K562 (cell line): ENCODE data around the gene EGR4. TPM values are rescaled to one million over a fixed set of nuclear protein-coding genes. Genes with fewer than 3 reads are reported as not detected.

Experiments used
- polyA plus RNA-seq, 8 experiments: library from polyadenylated mRNA; depleted of rRNA in 4 of 8; stranded (reverse) in 5 of 8; unstranded in 3 of 8; fragments of >200 nt; fragmentation: Nextera tagmentation in 2 of 8; fragmentation: Illumina TruSeq in 1 of 8; extraction: Ambion mirVana in 2 of 8; extraction: Trizol in 1 of 8; gene quantifications; 2 replicates each; pipeline versions ENCODE4 v1.2.1 to v1.2.3, GENCODE V29; 2011 to 2014; ENCODE audit warnings: inconsistent platforms in 1 of 8, missing spikeins in 1 of 8
- small RNA-seq: library from RNA; depleted of rRNA; stranded (forward); fragments of <200 nt; gene quantifications from one replicate; pipeline ENCODE3, GENCODE V24; 2014
- total RNA-seq, 7 experiments: library from RNA; depleted of rRNA in 6 of 7; stranded (reverse); fragments of >200 nt in 6 of 7; fragmentation: Illumina TruSeq in 2 of 7; extraction: Trizol in 2 of 7; gene quantifications; 2 replicates each; pipeline versions ENCODE4 v1.2.1 to v1.2.3, GENCODE V29; 2011 to 2021; ENCODE audit warnings: low replicate concordance in 1 of 7

EGR4 gene
- total and polyA plus RNA-seq, 9 of the 15 experiments (the other 6 are each of a cell fraction or from before 2014, with no cell fraction given) = not detected

Small RNA genes within 50 kb of the gene (small RNA-seq; reads per million reads assigned to genes)
- gene RNU6-111P = not detected

Other genes starting within 250 kb of the EGR4 start
Only the 7 nearest of the 8 such genes appear.
- gene RAB11FIP5, start 180.6 kb downstream of the EGR4 start, total RNA-seq (2014; rRNA removed) = 5.7 and 7.0 TPM in 2 replicates
- gene RAB11FIP5, start 180.6 kb downstream of the EGR4 start, total RNA-seq (2014; rRNA removed; fragmentation: Illumina TruSeq; extraction: Trizol) = 6.7 and 6.8 TPM in 2 replicates
- gene RAB11FIP5, start 180.6 kb downstream of the EGR4 start, total RNA-seq (2015; rRNA removed; fragmentation: Illumina TruSeq; extraction: Trizol) = 3.4 and 3.7 TPM in 2 replicates
- 8.6 and 9.1 TPM in 2 replicates for gene RAB11FIP5, start 180.6 kb downstream of the EGR4 start, total RNA-seq (2021)
- gene RAB11FIP5, start 180.6 kb downstream of the EGR4 start, polyA plus RNA-seq (2011; rRNA removed) = 11.3 and 14.4 TPM in 2 replicates
- 8.0 and 8.3 TPM in 2 replicates for gene RAB11FIP5, start 180.6 kb downstream of the EGR4 start, polyA plus RNA-seq (2014; fragmentation: Illumina TruSeq; extraction: Trizol)
- gene RAB11FIP5, start 180.6 kb downstream of the EGR4 start, polyA plus RNA-seq (2014; fragmentation: Nextera tagmentation; extraction: Ambion mirVana) = 1 to 10 TPM; 1.7 TPM
- 5.7 and 6.4 TPM in 2 replicates for gene RAB11FIP5, start 180.6 kb downstream of the EGR4 start, polyA plus RNA-seq (2014; rRNA removed)
- gene NOTO, start 91.0 kb downstream of the EGR4 start, total RNA-seq (2014; rRNA removed) = not detected in 2 replicates
- gene NOTO, start 91.0 kb downstream of the EGR4 start, total RNA-seq (2014; rRNA removed; fragmentation: Illumina TruSeq; extraction: Trizol) = not detected in 2 replicates
- gene NOTO, start 91.0 kb downstream of the EGR4 start, total RNA-seq (2015; rRNA removed; fragmentation: Illumina TruSeq; extraction: Trizol) = not detected in 2 replicates
- not detected in 2 replicates for gene NOTO, start 91.0 kb downstream of the EGR4 start, total RNA-seq (2021)
- gene NOTO, start 91.0 kb downstream of the EGR4 start, polyA plus RNA-seq (2011; rRNA removed) = not detected in 2 replicates
- gene NOTO, start 91.0 kb downstream of the EGR4 start, polyA plus RNA-seq (2014; fragmentation: Illumina TruSeq; extraction: Trizol) = not detected in 2 replicates
- not detected for gene NOTO, start 91.0 kb downstream of the EGR4 start, polyA plus RNA-seq (2014; fragmentation: Nextera tagmentation; extraction: Ambion mirVana)
- gene NOTO, start 91.0 kb downstream of the EGR4 start, polyA plus RNA-seq (2014; rRNA removed) = not detected in 2 replicates
- gene SMYD5, start 79.3 kb downstream of the EGR4 start, total RNA-seq (2014; rRNA removed) = 32.0 and 39.5 TPM in 2 replicates
- 27.8 and 30.7 TPM in 2 replicates for gene SMYD5, start 79.3 kb downstream of the EGR4 start, total RNA-seq (2014; rRNA removed; fragmentation: Illumina TruSeq; extraction: Trizol)
- gene SMYD5, start 79.3 kb downstream of the EGR4 start, total RNA-seq (2015; rRNA removed; fragmentation: Illumina TruSeq; extraction: Trizol) = 34.7 and 37.2 TPM in 2 replicates
- gene SMYD5, start 79.3 kb downstream of the EGR4 start, total RNA-seq (2021) = 43.4 and 44.4 TPM in 2 replicates
- gene SMYD5, start 79.3 kb downstream of the EGR4 start, polyA plus RNA-seq (2011; rRNA removed) = 32.8 and 46.7 TPM in 2 replicates
- gene SMYD5, start 79.3 kb downstream of the EGR4 start, polyA plus RNA-seq (2014; fragmentation: Illumina TruSeq; extraction: Trizol) = 49.9 and 56.8 TPM in 2 replicates
- 10 to 100 TPM; 11.4 to 20.8 TPM for gene SMYD5, start 79.3 kb downstream of the EGR4 start, polyA plus RNA-seq (2014; fragmentation: Nextera tagmentation; extraction: Ambion mirVana)
- gene SMYD5, start 79.3 kb downstream of the EGR4 start, polyA plus RNA-seq (2014; rRNA removed) = 31.7 and 51.6 TPM in 2 replicates
- gene PRADC1, start 60.3 kb downstream of the EGR4 start, total RNA-seq (2014; rRNA removed) = 43.1 and 47.4 TPM in 2 replicates
- 26.1 and 32.9 TPM in 2 replicates for gene PRADC1, start 60.3 kb downstream of the EGR4 start, total RNA-seq (2014; rRNA removed; fragmentation: Illumina TruSeq; extraction: Trizol)
- 33.8 and 33.9 TPM in 2 replicates for gene PRADC1, start 60.3 kb downstream of the EGR4 start, total RNA-seq (2015; rRNA removed; fragmentation: Illumina TruSeq; extraction: Trizol)
- gene PRADC1, start 60.3 kb downstream of the EGR4 start, total RNA-seq (2021) = 36.3 and 41.2 TPM in 2 replicates
- 23.3 and 34.2 TPM in 2 replicates for gene PRADC1, start 60.3 kb downstream of the EGR4 start, polyA plus RNA-seq (2011; rRNA removed)
- 36.1 and 38.5 TPM in 2 replicates for gene PRADC1, start 60.3 kb downstream of the EGR4 start, polyA plus RNA-seq (2014; fragmentation: Illumina TruSeq; extraction: Trizol)
- gene PRADC1, start 60.3 kb downstream of the EGR4 start, polyA plus RNA-seq (2014; fragmentation: Nextera tagmentation; extraction: Ambion mirVana) = 10 to 100 TPM in 1 of 2 experiments, 1 to 10 TPM in 1; 7.3 to 10.7 TPM
- gene PRADC1, start 60.3 kb downstream of the EGR4 start, polyA plus RNA-seq (2014; rRNA removed) = 40.9 and 43.1 TPM in 2 replicates
- 638 and 695 TPM in 2 replicates for gene CCT7, start 59.2 kb downstream of the EGR4 start, total RNA-seq (2014; rRNA removed)
- gene CCT7, start 59.2 kb downstream of the EGR4 start, total RNA-seq (2014; rRNA removed; fragmentation: Illumina TruSeq; extraction: Trizol) = 579 and 592 TPM in 2 replicates
- 599 and 679 TPM in 2 replicates for gene CCT7, start 59.2 kb downstream of the EGR4 start, total RNA-seq (2015; rRNA removed; fragmentation: Illumina TruSeq; extraction: Trizol)
- gene CCT7, start 59.2 kb downstream of the EGR4 start, total RNA-seq (2021) = 647 and 659 TPM in 2 replicates
- 366 and 847 TPM in 2 replicates for gene CCT7, start 59.2 kb downstream of the EGR4 start, polyA plus RNA-seq (2011; rRNA removed)
- gene CCT7, start 59.2 kb downstream of the EGR4 start, polyA plus RNA-seq (2014; fragmentation: Illumina TruSeq; extraction: Trizol) = 833 and 856 TPM in 2 replicates
- 100 to 1,000 TPM; 326 to 587 TPM for gene CCT7, start 59.2 kb downstream of the EGR4 start, polyA plus RNA-seq (2014; fragmentation: Nextera tagmentation; extraction: Ambion mirVana)
- 625 and 697 TPM in 2 replicates for gene CCT7, start 59.2 kb downstream of the EGR4 start, polyA plus RNA-seq (2014; rRNA removed)
- 3.5 and 4.8 TPM in 2 replicates for gene FBXO41, start 9.1 kb downstream of the EGR4 start, total RNA-seq (2014; rRNA removed)
- 1.5 and 1.9 TPM in 2 replicates for gene FBXO41, start 9.1 kb downstream of the EGR4 start, total RNA-seq (2014; rRNA removed; fragmentation: Illumina TruSeq; extraction: Trizol)
- gene FBXO41, start 9.1 kb downstream of the EGR4 start, total RNA-seq (2015; rRNA removed; fragmentation: Illumina TruSeq; extraction: Trizol) = 1.4 and 1.9 TPM in 2 replicates
- 7.7 and 8.2 TPM in 2 replicates for gene FBXO41, start 9.1 kb downstream of the EGR4 start, total RNA-seq (2021)
- gene FBXO41, start 9.1 kb downstream of the EGR4 start, polyA plus RNA-seq (2011; rRNA removed) = 5.5 and 6.1 TPM in 2 replicates
- 4.1 and 4.4 TPM in 2 replicates for gene FBXO41, start 9.1 kb downstream of the EGR4 start, polyA plus RNA-seq (2014; fragmentation: Illumina TruSeq; extraction: Trizol)
- under 1 TPM; 0.21 to 0.36 TPM for gene FBXO41, start 9.1 kb downstream of the EGR4 start, polyA plus RNA-seq (2014; fragmentation: Nextera tagmentation; extraction: Ambion mirVana)
- 6.8 and 7.1 TPM in 2 replicates for gene FBXO41, start 9.1 kb downstream of the EGR4 start, polyA plus RNA-seq (2014; rRNA removed)
- 16.5 and 17.7 TPM in 2 replicates for gene ALMS1, start 92.3 kb upstream of the EGR4 start, total RNA-seq (2014; rRNA removed)
- gene ALMS1, start 92.3 kb upstream of the EGR4 start, total RNA-seq (2014; rRNA removed; fragmentation: Illumina TruSeq; extraction: Trizol) = 17.2 and 17.7 TPM in 2 replicates
- gene ALMS1, start 92.3 kb upstream of the EGR4 start, total RNA-seq (2015; rRNA removed; fragmentation: Illumina TruSeq; extraction: Trizol) = 26.3 and 29.2 TPM in 2 replicates
- gene ALMS1, start 92.3 kb upstream of the EGR4 start, total RNA-seq (2021) = 12.5 and 15.7 TPM in 2 replicates
- gene ALMS1, start 92.3 kb upstream of the EGR4 start, polyA plus RNA-seq (2011; rRNA removed) = 8.3 and 13.8 TPM in 2 replicates
- gene ALMS1, start 92.3 kb upstream of the EGR4 start, polyA plus RNA-seq (2014; fragmentation: Illumina TruSeq; extraction: Trizol) = 11.7 and 13.6 TPM in 2 replicates
- 1 to 10 TPM; 1.4 to 2.2 TPM for gene ALMS1, start 92.3 kb upstream of the EGR4 start, polyA plus RNA-seq (2014; fragmentation: Nextera tagmentation; extraction: Ambion mirVana)
- 9.6 and 9.7 TPM in 2 replicates for gene ALMS1, start 92.3 kb upstream of the EGR4 start, polyA plus RNA-seq (2014; rRNA removed)